Testis (tissue), 2 donors: ENCODE results near the gene TCP11X1.
"Not testable (repeated sequence)": the region's sequence is repeated elsewhere in the genome, so short reads cannot be mapped to it uniquely, and the experiment has no call there.

ENCODE experiments used
- CTCF ChIP-seq, 3 experiments: fragments of 450-650 bp in 2 of 3; fragments of 200-600 bp in 1 of 3; sonication (generic) in 1 of 3; IDR thresholded peaks; one replicate each; pipeline ENCODE4 v1.5.1; 2016 to 2019; ENCODE audit warnings: antibody characterized with exemption in 3 of 3, mild to moderate bottlenecking in 2 of 3, moderate library complexity in 1 of 3
- POLR2A ChIP-seq: fragments of 450-650 bp; IDR thresholded peaks from one replicate; pipeline ENCODE4 v1.6.1; 2017; ENCODE audit warnings: antibody characterized with exemption, mild to moderate bottlenecking, moderate library complexity

- not testable (repeated sequence) for TF ChIP-seq CTCF (IDR thresholded peaks at IDR 0.05); POLR2A
Observed at GRCh38 chrX:102216497-102216896, 1.4 kb downstream of the TCP11X1 start.
